Endothelial cell of umbilical vein (primary cell): Measurements from ENCODE around the gene PTPRE. TPM values are rescaled to one million over a fixed set of nuclear protein-coding genes. Genes with fewer than 3 reads are reported as not detected.

ENCODE experiments used
- BruUV-seq: library from RNA; stranded (reverse); fragments of 400-500 nt; replicated peaks from 2 replicates; lab custom pipeline; 2021; lab: Mats Ljungman, UMichigan
- CTCF ChIA-PET: fragments of 300-600, 350-600 bp; sonication (Branson Sonifier 250); formaldehyde crosslinking; loops from one replicate; lab custom pipeline; 2021; ENCODE audit warnings: antibody characterized with exemption, inconsistent platforms; lab: Charles Lee
- POLR2A ChIA-PET: fragments of 300-600, 350-600 bp; sonication (Branson Sonifier 250); formaldehyde crosslinking; loops from one replicate; lab custom pipeline; 2021; ENCODE audit warnings: antibody characterized with exemption, inconsistent platforms; lab: Charles Lee
- DNase-seq: peaks from one replicate; pipeline ENCODE4 v3.0.0-alpha.2; 2011; ENCODE audit warnings: low read depth, low spot score
- FAIRE-seq: peaks from 2 replicates; lab custom pipeline; 2011; peaks lifted over from hg19 to GRCh38; lab: Jason Lieb, UNC
- H2AFZ ChIP-seq: 2 replicates; pipeline ENCODE4 v1.6.0; 2012; ENCODE audit warnings: low read depth, low read length, control low read depth, inconsistent platforms
- H3K27ac ChIP-seq: 2 replicates; pipeline ENCODE4 v1.5.1; 2011; ENCODE audit warnings: low read depth, mild to moderate bottlenecking, control low read depth, low read length, moderate library complexity; ENCODE audit not compliant: insufficient read depth
- H3K27me3 ChIP-seq, 2 experiments: 2 replicates each; pipeline versions ENCODE4 v1.6.0 to v1.6.1; 2011; ENCODE audit warnings: low read length in 2 of 2, mixed read lengths in 1 of 2; ENCODE audit not compliant: control insufficient read depth in 2 of 2, insufficient read depth in 2 of 2
- H3K36me3 ChIP-seq, 2 experiments: 2 replicates in 1 of 2; 3 replicates in 1 of 2; pipeline ENCODE4 v1.5.1; 2011; ENCODE audit warnings: low read length in 2 of 2, mild to moderate bottlenecking in 1 of 2, moderate library complexity in 1 of 2; ENCODE audit not compliant: control insufficient read depth in 2 of 2, insufficient read depth in 2 of 2; ENCODE audit errors: extremely low read depth in 1 of 2
- H3K4me1 ChIP-seq: 3 replicates; pipeline ENCODE4 v1.5.1; 2011; ENCODE audit warnings: mild to moderate bottlenecking, low read length; ENCODE audit not compliant: control insufficient read depth, insufficient read depth; ENCODE audit errors: extremely low read depth
- H3K4me2 ChIP-seq: 2 replicates; pipeline ENCODE4 v1.6.1; 2011; ENCODE audit warnings: low read length, control low read depth, mixed read lengths; ENCODE audit not compliant: insufficient read depth
- H3K4me3 ChIP-seq, 3 experiments: fragments of 200-600 bp in 1 of 3; sonication (generic), shearing (Covaris generic) in 1 of 3; replicated peaks in 1 of 3; 2 replicates each; pipeline ENCODE4 v1.5.1; 2011 to 2016; ENCODE audit warnings: control low read depth in 3 of 3, low read length in 3 of 3, mild to moderate bottlenecking in 2 of 3, inconsistent platforms in 1 of 3, low read depth in 1 of 3, moderate library complexity in 1 of 3; ENCODE audit not compliant: insufficient read depth in 1 of 3
- H3K79me2 ChIP-seq: 2 replicates; pipeline ENCODE4 v1.6.0; 2012; ENCODE audit warnings: low read length, inconsistent platforms; ENCODE audit not compliant: control insufficient read depth, insufficient read depth
- H3K9ac ChIP-seq: replicated peaks from 2 replicates; pipeline ENCODE3; 2011; ENCODE audit warnings: low read length, control low read depth; ENCODE audit not compliant: insufficient read depth; ENCODE audit errors: extremely low read depth
- H3K9me1 ChIP-seq: replicated peaks from 3 replicates; pipeline ENCODE4 v1.6.0; 2011; ENCODE audit warnings: mild to moderate bottlenecking, low read length; ENCODE audit not compliant: control insufficient read depth, insufficient read depth; ENCODE audit errors: extremely low read depth
- H3K9me3 ChIP-seq: replicated peaks from 2 replicates; pipeline ENCODE4 v1.5.1; 2012; ENCODE audit warnings: low read length, inconsistent platforms; ENCODE audit not compliant: control insufficient read depth, insufficient read depth
- H4K20me1 ChIP-seq: replicated peaks from 2 replicates; pipeline ENCODE3; 2011; ENCODE audit warnings: mild to moderate bottlenecking, low read length; ENCODE audit not compliant: control insufficient read depth, insufficient read depth; ENCODE audit errors: extremely low read depth
- EZH2 ChIP-seq: IDR thresholded peaks from 2 replicates; pipeline ENCODE4 v1.6.1; 2012; ENCODE audit warnings: borderline replicate concordance, low read depth, mild to moderate bottlenecking, moderate library complexity, low read length, inconsistent platforms; ENCODE audit not compliant: severe bottlenecking
- FOS ChIP-seq: IDR thresholded peaks from 2 replicates; pipeline ENCODE4 v1.6.1; 2011; ENCODE audit warnings: mild to moderate bottlenecking, low read length, moderate library complexity, borderline replicate concordance; ENCODE audit not compliant: insufficient read depth
- GATA2 ChIP-seq: IDR thresholded peaks from 2 replicates; pipeline ENCODE4 v1.7.0; 2011; ENCODE audit warnings: low read depth, mild to moderate bottlenecking, moderate library complexity, mixed read lengths, low read length; ENCODE audit not compliant: insufficient read length, insufficient read depth
- JUN ChIP-seq: IDR thresholded peaks from 2 replicates; pipeline ENCODE4 v1.6.1; 2011; ENCODE audit warnings: borderline replicate concordance, low read depth; ENCODE audit not compliant: insufficient read length, insufficient read depth
- MYC ChIP-seq: IDR thresholded peaks from one replicate; pipeline ENCODE4 v1.6.1; 2011; ENCODE audit warnings: mild to moderate bottlenecking, low read depth, low read length
- POLR2A ChIP-seq: IDR thresholded peaks from 2 replicates; pipeline ENCODE4 v1.6.1; 2012; ENCODE audit warnings: low read depth, mild to moderate bottlenecking, control low read depth, low read length
- POLR2AphosphoS5 ChIP-seq: IDR thresholded peaks from 2 replicates; pipeline ENCODE4 v1.6.1; 2012; ENCODE audit warnings: low read depth, mild to moderate bottlenecking, control low read depth, low read length, moderate library complexity; ENCODE audit not compliant: insufficient read depth
- dilution Hi-C: fragments of 300-500 bp; cut with MboI; formaldehyde crosslinking; loops from one replicate; pipeline ENCODE4 v1.15.0; 2019; ENCODE audit warnings: low sequenced_read_pairs; ENCODE audit not compliant: extremely low pct_ligation_motif_present
- intact Hi-C: fragments of 100-400 bp; cut with micrococcal nuclease; formaldehyde crosslinking; loops from one replicate; pipeline ENCODE4 v1.10.0; 2022
- polyA plus RNA-seq, 4 experiments: library from polyadenylated mRNA; depleted of rRNA in 3 of 4; stranded (reverse) in 3 of 4; unstranded in 1 of 4; fragments of >200 nt; gene quantifications; 2 replicates each; pipeline versions ENCODE4 v1.2.1 to v1.2.3, GENCODE V29; 2011 to 2012; ENCODE audit warnings: missing spikeins in 1 of 4
- total RNA-seq: library from RNA; stranded (reverse); gene quantifications from 2 replicates; pipeline ENCODE4 v1.2.3, GENCODE V29; 2021
- TF ChIP-seq, protein P1 (sequence below), 2 donors: IDR thresholded peaks; 1 replicate in 1 of 2; 2 replicates in 1 of 2; pipeline ENCODE4 v1.5.1; 2011; ENCODE audit warnings: low read length in 2 of 2, mild to moderate bottlenecking in 2 of 2, moderate library complexity in 2 of 2, control low read depth in 1 of 2, inconsistent platforms in 1 of 2, low read depth in 1 of 2; ENCODE audit not compliant: insufficient read depth in 1 of 2; ENCODE audit errors: extremely low read depth in 1 of 2
- TF ChIP-seq, protein P2 (sequence below): IDR thresholded peaks from 2 replicates; pipeline ENCODE4 v1.6.1; 2011; ENCODE audit not compliant: insufficient read depth, insufficient read length

The PTPRE gene
- total and polyA plus RNA-seq, 2 donors (not counting 3 experiments of a cell fraction or from before 2014, with no cell fraction given): 37.3 to 116 TPM

DNA sequence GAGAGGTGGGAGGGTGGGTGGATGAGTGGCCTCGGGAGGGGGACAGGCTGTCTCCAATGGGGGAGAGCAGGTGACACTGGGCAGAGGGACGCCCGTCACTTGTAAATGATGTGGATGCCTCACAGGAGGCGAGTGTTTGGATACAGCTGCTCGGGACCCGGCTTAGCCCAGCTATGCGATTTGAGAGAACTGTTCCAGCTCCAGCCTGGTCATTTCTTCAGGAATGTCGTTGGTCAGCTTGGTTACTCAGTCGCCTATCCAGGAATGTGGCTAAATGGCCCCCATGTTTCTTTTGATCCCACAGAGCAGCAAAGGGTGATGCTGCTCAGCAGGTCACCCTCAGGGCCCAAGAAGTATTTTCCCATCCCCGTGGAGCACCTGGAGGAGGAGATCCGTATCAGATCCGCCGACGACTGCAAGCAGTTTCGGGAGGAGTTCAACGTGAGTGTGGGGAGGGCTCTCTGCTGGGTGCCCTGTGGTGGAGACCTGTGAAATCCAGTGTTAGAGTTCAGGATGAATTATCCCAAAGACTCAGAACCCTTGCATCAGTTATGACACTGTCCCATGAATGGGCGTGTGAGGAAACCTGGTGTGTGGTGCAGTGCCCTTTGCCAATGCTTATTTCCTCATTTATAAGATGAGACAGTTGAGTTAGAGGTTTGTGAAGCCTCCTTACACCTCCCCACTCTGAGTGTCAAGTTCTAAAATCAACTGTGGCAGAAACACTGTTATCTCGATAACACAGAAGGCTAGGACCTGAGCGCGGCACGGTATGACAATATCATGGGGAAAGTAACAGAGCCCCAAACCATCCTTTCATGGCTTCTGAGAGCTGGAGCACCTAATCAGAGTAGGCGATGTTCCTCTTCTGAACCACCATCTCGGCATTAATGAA, 142.6 kb downstream of the PTPRE start:
- Histone ChIP-seq H3K27me3 (no peaks in the 10 kb centered on the region), H3K4me2 (no peak overlapping the region), H3K9me1 (no peaks in the 10 kb centered on the region), H3K9ac (no peak overlapping the region), H4K20me1 (no peaks in the 10 kb centered on the region), H3K4me1 (peaks cover 17% of the 10 kb centered on the region), H3K36me3 (peaks cover 14 to 52% of the 10 kb centered on the region in 2 experiments), H3K79me2 (peaks cover 4% of the 10 kb centered on the region), H2AFZ (no peak overlapping the region), H3K9me3 (no peaks in the 10 kb centered on the region), H3K4me3 (no peak overlapping the region), H3K27ac (no peak overlapping the region)
- dilution Hi-C loops: no loop called here
- TF ChIP-seq JUN: no peak
- no peak for TF ChIP-seq POLR2AphosphoS5
- TF ChIP-seq, protein P1, sequence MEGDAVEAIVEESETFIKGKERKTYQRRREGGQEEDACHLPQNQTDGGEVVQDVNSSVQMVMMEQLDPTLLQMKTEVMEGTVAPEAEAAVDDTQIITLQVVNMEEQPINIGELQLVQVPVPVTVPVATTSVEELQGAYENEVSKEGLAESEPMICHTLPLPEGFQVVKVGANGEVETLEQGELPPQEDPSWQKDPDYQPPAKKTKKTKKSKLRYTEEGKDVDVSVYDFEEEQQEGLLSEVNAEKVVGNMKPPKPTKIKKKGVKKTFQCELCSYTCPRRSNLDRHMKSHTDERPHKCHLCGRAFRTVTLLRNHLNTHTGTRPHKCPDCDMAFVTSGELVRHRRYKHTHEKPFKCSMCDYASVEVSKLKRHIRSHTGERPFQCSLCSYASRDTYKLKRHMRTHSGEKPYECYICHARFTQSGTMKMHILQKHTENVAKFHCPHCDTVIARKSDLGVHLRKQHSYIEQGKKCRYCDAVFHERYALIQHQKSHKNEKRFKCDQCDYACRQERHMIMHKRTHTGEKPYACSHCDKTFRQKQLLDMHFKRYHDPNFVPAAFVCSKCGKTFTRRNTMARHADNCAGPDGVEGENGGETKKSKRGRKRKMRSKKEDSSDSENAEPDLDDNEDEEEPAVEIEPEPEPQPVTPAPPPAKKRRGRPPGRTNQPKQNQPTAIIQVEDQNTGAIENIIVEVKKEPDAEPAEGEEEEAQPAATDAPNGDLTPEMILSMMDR (IDR thresholded peaks at IDR 0.05; ENCODE audit: extremely low read depth in 1 of 2, insufficient read depth in 1 of 2, low read depth in 1 of 2, low read length in 2 of 2): no peak
- TF ChIP-seq GATA2: no peak
- TF ChIP-seq, protein P2, sequence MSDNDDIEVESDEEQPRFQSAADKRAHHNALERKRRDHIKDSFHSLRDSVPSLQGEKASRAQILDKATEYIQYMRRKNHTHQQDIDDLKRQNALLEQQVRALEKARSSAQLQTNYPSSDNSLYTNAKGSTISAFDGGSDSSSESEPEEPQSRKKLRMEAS: no peak
- TF ChIP-seq EZH2: no peak
- TF ChIP-seq POLR2A: no peak
- no peak for TF ChIP-seq MYC
- no peak for TF ChIP-seq FOS
- no TSS peak for BruUV-seq
- ChIA-PET CTCF (interaction anchor here (1.1 to 2.8 kb wide), 4 partner anchors 9 to 143 kb away, joined by 3 to 25 read pairs (median 20); partner anchors contain the start of gene PTPRE), POLR2A (no interaction called here)
- intact Hi-C loops: no loop called here
- DNase-seq: no peak
- FAIRE-seq: no peak
